NOMO-1 treated with dmso at 0.1 percent for 144 hours (cell line): ENCODE results near the gene SPACA5B.
"Not testable (repeated sequence)": the region's sequence is repeated elsewhere in the genome, so short reads cannot be mapped to it uniquely, and the experiment has no call there.

ENCODE experiments used
- DNase-seq: peaks from one replicate; lab custom pipeline; 2025; ENCODE audit not compliant: unreplicated experiment; lab: John Stamatoyannopoulos, UW

The SPACA5B gene

GRCh38 chrX:48130326-48130725 is at the start of gene SPACA5B:
Gene SPACA5B, plus strand, starts transcription at chrX:48130626. Its CDS starts 62 bp downstream, at chrX:48130688.
- not testable (repeated sequence) for DNase-seq

GRCh38 chrX:48083212-48083611 is 47.2 kb upstream of the SPACA5B start:
- DNase-seq: peak; percentile 19

GRCh38 chrX:48083706-48084105 is 46.7 kb upstream of the SPACA5B start:
- no peak for DNase-seq

GRCh38 chrX:48086082-48086481 is 44.3 kb upstream of the SPACA5B start:
- DNase-seq: no peak

- DNase-seq: no peak
These were observed 40.3 kb upstream of the SPACA5B start for GRCh38 chrX:48090123-48090522.

- not testable (repeated sequence) for DNase-seq
These were observed 37.9 kb upstream of the SPACA5B start for GRCh38 chrX:48092558-48092957.

GRCh38 chrX:48101443-48101842 is 29.0 kb upstream of the SPACA5B start:
- DNase-seq: no peak

- DNase-seq: no peak
These were observed 27.5 kb upstream of the SPACA5B start for GRCh38 chrX:48102874-48103374.

GRCh38 chrX:48107717-48108116 is 22.7 kb upstream of the SPACA5B start:
- no peak for DNase-seq

GRCh38 chrX:48125286-48125685 is 5.1 kb upstream of the SPACA5B start:
- DNase-seq: not testable (repeated sequence)

GRCh38 chrX:48132308-48132844 is 1.9 kb downstream of the SPACA5B start:
- DNase-seq: not testable (repeated sequence)

- DNase-seq: not testable (repeated sequence)
These were observed 8.7 kb downstream of the SPACA5B start for GRCh38 chrX:48139076-48139475.

GRCh38 chrX:48141810-48142508 is 11.5 kb downstream of the SPACA5B start:
- not testable (repeated sequence) for DNase-seq

- DNase-seq: not testable (repeated sequence)
These were observed 12.3 kb downstream of the SPACA5B start for GRCh38 chrX:48142697-48143096.

GRCh38 chrX:48153769-48154168 is 23.3 kb downstream of the SPACA5B start:
- no peak for DNase-seq

GRCh38 chrX:48154796-48155195 is 24.4 kb downstream of the SPACA5B start:
- DNase-seq: no peak

GRCh38 chrX:48156014-48156413 is 25.6 kb downstream of the SPACA5B start:
- no peak for DNase-seq

GRCh38 chrX:48165241-48165640 is 34.8 kb downstream of the SPACA5B start:
- no peak for DNase-seq

GRCh38 chrX:48166322-48166721 is 35.9 kb downstream of the SPACA5B start:
- not testable (repeated sequence) for DNase-seq

GRCh38 chrX:48179691-48180090 is 49.3 kb downstream of the SPACA5B start:
- no peak for DNase-seq

- no peak for DNase-seq
These were observed 50.4 kb downstream of the SPACA5B start for GRCh38 chrX:48180811-48181210.

- DNase-seq: not testable (repeated sequence)
These were observed 51.5 kb downstream of the SPACA5B start for GRCh38 chrX:48181882-48182281.
